Measurements from ENCODE around the gene NAPB.

GRCh38 chr20:23393996-23394775, 27.1 kb downstream of the NAPB start:
- TF ChIP-seq, protein P1, sequence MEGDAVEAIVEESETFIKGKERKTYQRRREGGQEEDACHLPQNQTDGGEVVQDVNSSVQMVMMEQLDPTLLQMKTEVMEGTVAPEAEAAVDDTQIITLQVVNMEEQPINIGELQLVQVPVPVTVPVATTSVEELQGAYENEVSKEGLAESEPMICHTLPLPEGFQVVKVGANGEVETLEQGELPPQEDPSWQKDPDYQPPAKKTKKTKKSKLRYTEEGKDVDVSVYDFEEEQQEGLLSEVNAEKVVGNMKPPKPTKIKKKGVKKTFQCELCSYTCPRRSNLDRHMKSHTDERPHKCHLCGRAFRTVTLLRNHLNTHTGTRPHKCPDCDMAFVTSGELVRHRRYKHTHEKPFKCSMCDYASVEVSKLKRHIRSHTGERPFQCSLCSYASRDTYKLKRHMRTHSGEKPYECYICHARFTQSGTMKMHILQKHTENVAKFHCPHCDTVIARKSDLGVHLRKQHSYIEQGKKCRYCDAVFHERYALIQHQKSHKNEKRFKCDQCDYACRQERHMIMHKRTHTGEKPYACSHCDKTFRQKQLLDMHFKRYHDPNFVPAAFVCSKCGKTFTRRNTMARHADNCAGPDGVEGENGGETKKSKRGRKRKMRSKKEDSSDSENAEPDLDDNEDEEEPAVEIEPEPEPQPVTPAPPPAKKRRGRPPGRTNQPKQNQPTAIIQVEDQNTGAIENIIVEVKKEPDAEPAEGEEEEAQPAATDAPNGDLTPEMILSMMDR (IDR thresholded peaks at IDR 0.05) = no peak
- TF ChIP-seq ESRRA (IDR thresholded peaks at IDR 0.05; ENCODE audit: borderline replicate concordance, low read length) = no peak
- TF ChIP-seq, protein P2, sequence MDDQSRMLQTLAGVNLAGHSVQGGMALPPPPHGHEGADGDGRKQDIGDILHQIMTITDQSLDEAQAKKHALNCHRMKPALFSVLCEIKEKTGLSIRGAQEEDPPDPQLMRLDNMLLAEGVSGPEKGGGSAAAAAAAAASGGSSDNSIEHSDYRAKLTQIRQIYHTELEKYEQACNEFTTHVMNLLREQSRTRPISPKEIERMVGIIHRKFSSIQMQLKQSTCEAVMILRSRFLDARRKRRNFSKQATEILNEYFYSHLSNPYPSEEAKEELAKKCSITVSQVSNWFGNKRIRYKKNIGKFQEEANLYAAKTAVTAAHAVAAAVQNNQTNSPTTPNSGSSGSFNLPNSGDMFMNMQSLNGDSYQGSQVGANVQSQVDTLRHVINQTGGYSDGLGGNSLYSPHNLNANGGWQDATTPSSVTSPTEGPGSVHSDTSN (IDR thresholded peaks at IDR 0.05) = no peak
- no peak for TF ChIP-seq SMC3 (IDR thresholded peaks at IDR 0.05)
- TF ChIP-seq EP300 (IDR thresholded peaks at IDR 0.05) = no peak
- no peak for TF ChIP-seq CHD4 (IDR thresholded peaks at IDR 0.05; ENCODE audit: borderline replicate concordance)
- TF ChIP-seq MYC (IDR thresholded peaks at IDR 0.05; ENCODE audit: borderline replicate concordance, low read length) = no peak

Measured in A549 (cell line).